ENCODE results near the gene ECE1. TPM values are rescaled to one million over a fixed set of nuclear protein-coding genes. Genes with fewer than 3 reads are reported as not detected.

The ECE1 gene
- total and polyA plus RNA-seq, 2 of the 13 experiments (the other 11 are each of a cell fraction or from before 2014, with no cell fraction given) = 13.5 to 21.2 TPM

DNA sequence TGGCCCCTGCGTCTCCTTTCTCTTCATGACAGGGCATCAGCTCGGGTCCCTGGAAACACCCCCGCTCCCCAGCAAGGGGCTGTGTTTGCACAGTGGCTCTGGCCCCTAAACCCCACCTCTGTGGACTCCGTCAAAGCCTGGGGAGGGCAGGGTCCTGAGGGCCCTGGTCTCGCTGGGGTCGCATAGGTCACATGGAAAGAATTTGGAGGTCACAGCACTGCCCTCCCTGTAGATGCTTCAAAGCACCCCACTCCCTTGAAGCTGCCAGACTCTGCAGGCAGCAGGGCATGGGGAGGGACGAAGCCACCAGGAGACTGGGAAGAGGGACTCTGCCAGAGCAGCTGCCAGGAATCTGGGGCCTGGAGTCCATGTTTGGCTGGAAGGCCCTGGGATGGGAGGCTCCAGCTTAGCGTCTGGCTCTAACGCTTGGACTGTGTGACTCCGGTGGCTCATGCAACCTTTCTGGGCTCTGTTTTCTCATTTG lies 36.6 kb upstream of the ECE1 start (continued):
- no peak for TF ChIP-seq ZNF775 (CRISPR knock-in tag; IDR thresholded peaks at IDR 0.05; ENCODE audit: borderline replicate concordance)
- 0 out of 2 replicates have a peak, but pooled peaks have one; percentile 27 for TF ChIP-seq CBFB (CRISPR knock-in tag; IDR thresholded peaks at IDR 0.05)
- TF ChIP-seq ZBTB7B (CRISPR knock-in tag; IDR thresholded peaks at IDR 0.05) = peak; percentile 79
- TF ChIP-seq HNRNPL (IDR thresholded peaks at IDR 0.05; ENCODE audit: low read depth, low read length) = peak; percentile 61; the same call in 1 of the 2 replicates
- 0 out of 2 replicates have a peak, but pooled peaks have one; percentile 44 for TF ChIP-seq ZBTB7A (CRISPR knock-in tag; IDR thresholded peaks at IDR 0.05)
- no peak for TF ChIP-seq NONO (IDR thresholded peaks at IDR 0.05)
- 0 out of 2 replicates have a peak, but pooled peaks have one; percentile 23 for TF ChIP-seq NONO (CRISPR knock-in tag; conservative IDR thresholded peaks at IDR 0.05)
- TF ChIP-seq, protein P1, sequence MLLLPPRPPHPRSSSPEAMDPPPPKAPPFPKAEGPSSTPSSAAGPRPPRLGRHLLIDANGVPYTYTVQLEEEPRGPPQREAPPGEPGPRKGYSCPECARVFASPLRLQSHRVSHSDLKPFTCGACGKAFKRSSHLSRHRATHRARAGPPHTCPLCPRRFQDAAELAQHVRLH (CRISPR knock-in tag; IDR thresholded peaks at IDR 0.05; ENCODE audit: borderline replicate concordance, low read depth) = no peak
- no peak for TF ChIP-seq STAG1 (CRISPR knock-in tag; IDR thresholded peaks at IDR 0.05)
- TF ChIP-seq, protein P2, sequence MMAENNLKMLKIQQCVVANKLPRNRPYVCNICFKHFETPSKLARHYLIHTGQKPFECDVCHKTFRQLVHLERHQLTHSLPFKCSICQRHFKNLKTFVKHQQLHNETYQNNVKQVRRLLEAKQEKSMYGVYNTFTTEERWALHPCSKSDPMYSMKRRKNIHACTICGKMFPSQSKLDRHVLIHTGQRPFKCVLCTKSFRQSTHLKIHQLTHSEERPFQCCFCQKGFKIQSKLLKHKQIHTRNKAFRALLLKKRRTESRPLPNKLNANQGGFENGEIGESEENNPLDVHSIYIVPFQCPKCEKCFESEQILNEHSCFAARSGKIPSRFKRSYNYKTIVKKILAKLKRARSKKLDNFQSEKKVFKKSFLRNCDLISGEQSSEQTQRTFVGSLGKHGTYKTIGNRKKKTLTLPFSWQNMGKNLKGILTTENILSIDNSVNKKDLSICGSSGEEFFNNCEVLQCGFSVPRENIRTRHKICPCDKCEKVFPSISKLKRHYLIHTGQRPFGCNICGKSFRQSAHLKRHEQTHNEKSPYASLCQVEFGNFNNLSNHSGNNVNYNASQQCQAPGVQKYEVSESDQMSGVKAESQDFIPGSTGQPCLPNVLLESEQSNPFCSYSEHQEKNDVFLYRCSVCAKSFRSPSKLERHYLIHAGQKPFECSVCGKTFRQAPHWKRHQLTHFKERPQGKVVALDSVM (CRISPR knock-in tag; IDR thresholded peaks at IDR 0.05) = 0 out of 2 replicates have a peak, but pooled peaks have one; percentile 22
- TF ChIP-seq, protein P3, sequence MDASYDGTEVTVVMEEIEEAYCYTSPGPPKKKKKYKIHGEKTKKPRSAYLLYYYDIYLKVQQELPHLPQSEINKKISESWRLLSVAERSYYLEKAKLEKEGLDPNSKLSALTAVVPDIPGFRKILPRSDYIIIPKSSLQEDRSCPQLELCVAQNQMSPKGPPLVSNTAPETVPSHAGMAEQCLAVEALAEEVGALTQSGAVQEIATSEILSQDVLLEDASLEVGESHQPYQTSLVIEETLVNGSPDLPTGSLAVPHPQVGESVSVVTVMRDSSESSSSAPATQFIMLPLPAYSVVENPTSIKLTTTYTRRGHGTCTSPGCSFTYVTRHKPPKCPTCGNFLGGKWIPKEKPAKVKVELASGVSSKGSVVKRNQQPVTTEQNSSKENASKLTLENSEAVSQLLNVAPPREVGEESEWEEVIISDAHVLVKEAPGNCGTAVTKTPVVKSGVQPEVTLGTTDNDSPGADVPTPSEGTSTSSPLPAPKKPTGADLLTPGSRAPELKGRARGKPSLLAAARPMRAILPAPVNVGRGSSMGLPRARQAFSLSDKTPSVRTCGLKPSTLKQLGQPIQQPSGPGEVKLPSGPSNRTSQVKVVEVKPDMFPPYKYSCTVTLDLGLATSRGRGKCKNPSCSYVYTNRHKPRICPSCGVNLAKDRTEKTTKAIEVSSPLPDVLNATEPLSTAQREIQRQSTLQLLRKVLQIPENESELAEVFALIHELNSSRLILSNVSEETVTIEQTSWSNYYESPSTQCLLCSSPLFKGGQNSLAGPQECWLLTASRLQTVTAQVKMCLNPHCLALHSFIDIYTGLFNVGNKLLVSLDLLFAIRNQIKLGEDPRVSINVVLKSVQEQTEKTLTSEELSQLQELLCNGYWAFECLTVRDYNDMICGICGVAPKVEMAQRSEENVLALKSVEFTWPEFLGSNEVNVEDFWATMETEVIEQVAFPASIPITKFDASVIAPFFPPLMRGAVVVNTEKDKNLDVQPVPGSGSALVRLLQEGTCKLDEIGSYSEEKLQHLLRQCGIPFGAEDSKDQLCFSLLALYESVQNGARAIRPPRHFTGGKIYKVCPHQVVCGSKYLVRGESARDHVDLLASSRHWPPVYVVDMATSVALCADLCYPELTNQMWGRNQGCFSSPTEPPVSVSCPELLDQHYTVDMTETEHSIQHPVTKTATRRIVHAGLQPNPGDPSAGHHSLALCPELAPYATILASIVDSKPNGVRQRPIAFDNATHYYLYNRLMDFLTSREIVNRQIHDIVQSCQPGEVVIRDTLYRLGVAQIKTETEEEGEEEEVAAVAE (CRISPR knock-in tag; IDR thresholded peaks at IDR 0.05; ENCODE audit: borderline replicate concordance) = no peak
- peak; percentile 90; the same call in 1 of the 2 replicates for TF ChIP-seq ZBTB10 (CRISPR knock-in tag; IDR thresholded peaks at IDR 0.05; ENCODE audit: borderline replicate concordance)
- 0 out of 2 replicates have a peak, but pooled peaks have one; percentile 27 for TF ChIP-seq ESRRA (CRISPR knock-in tag; IDR thresholded peaks at IDR 0.05; ENCODE audit: low read depth)
- TF ChIP-seq, protein P4, sequence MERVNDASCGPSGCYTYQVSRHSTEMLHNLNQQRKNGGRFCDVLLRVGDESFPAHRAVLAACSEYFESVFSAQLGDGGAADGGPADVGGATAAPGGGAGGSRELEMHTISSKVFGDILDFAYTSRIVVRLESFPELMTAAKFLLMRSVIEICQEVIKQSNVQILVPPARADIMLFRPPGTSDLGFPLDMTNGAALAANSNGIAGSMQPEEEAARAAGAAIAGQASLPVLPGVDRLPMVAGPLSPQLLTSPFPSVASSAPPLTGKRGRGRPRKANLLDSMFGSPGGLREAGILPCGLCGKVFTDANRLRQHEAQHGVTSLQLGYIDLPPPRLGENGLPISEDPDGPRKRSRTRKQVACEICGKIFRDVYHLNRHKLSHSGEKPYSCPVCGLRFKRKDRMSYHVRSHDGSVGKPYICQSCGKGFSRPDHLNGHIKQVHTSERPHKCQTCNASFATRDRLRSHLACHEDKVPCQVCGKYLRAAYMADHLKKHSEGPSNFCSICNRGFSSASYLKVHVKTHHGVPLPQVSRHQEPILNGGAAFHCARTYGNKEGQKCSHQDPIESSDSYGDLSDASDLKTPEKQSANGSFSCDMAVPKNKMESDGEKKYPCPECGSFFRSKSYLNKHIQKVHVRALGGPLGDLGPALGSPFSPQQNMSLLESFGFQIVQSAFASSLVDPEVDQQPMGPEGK (CRISPR knock-in tag; IDR thresholded peaks at IDR 0.05) = peak; percentile 55
- peak; percentile 61 for TF ChIP-seq NR2F6 (IDR thresholded peaks at IDR 0.05)
- peak; percentile 66; the same call in 1 of the 2 replicates for TF ChIP-seq NR2F6 (CRISPR knock-in tag; IDR thresholded peaks at IDR 0.05)
- TF ChIP-seq ZNF552 (CRISPR knock-in tag; IDR thresholded peaks at IDR 0.05; ENCODE audit: borderline replicate concordance) = no peak
- TF ChIP-seq ZNF768 (CRISPR knock-in tag; IDR thresholded peaks at IDR 0.05) = peak; percentile 94

Measured in HepG2 (cell line).